GM10266 (cell line): ENCODE results near the gene PIK3IP1.
"Not testable (repeated sequence)": the region's sequence is repeated elsewhere in the genome, so short reads cannot be mapped to it uniquely, and the experiment has no call there.

Experiments used
- DNase-seq: peaks from one replicate; pipeline ENCODE4 v3.0.0; 2012; ENCODE audit errors: extremely low spot score
- TF ChIP-seq, protein P1 (sequence below): IDR thresholded peaks from 2 replicates; pipeline ENCODE4 v1.5.1; 2012; ENCODE audit warnings: mild to moderate bottlenecking, low read depth; ENCODE audit not compliant: control insufficient read depth, insufficient read depth; ENCODE audit errors: missing control alignments

Gene PIK3IP1

GRCh38 chr22:31241936-31242335 lies 50.4 kb downstream of the PIK3IP1 start:
- TF ChIP-seq, protein P1, sequence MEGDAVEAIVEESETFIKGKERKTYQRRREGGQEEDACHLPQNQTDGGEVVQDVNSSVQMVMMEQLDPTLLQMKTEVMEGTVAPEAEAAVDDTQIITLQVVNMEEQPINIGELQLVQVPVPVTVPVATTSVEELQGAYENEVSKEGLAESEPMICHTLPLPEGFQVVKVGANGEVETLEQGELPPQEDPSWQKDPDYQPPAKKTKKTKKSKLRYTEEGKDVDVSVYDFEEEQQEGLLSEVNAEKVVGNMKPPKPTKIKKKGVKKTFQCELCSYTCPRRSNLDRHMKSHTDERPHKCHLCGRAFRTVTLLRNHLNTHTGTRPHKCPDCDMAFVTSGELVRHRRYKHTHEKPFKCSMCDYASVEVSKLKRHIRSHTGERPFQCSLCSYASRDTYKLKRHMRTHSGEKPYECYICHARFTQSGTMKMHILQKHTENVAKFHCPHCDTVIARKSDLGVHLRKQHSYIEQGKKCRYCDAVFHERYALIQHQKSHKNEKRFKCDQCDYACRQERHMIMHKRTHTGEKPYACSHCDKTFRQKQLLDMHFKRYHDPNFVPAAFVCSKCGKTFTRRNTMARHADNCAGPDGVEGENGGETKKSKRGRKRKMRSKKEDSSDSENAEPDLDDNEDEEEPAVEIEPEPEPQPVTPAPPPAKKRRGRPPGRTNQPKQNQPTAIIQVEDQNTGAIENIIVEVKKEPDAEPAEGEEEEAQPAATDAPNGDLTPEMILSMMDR: no peak
- no peak for DNase-seq

- DNase-seq: no peak
- TF ChIP-seq, protein P1: no peak
These were observed 51.1 kb downstream of the PIK3IP1 start for GRCh38 chr22:31241200-31241599.

- TF ChIP-seq, protein P1: no peak
- DNase-seq: no peak
These were observed 52.4 kb downstream of the PIK3IP1 start for GRCh38 chr22:31239771-31240370.

- TF ChIP-seq, protein P1: no peak
- DNase-seq: no peak
These were observed 54.2 kb downstream of the PIK3IP1 start for GRCh38 chr22:31238057-31238456.

GRCh38 chr22:31236044-31236443 lies 56.2 kb downstream of the PIK3IP1 start:
- DNase-seq: not testable (repeated sequence)

GRCh38 chr22:31235081-31235480 lies 57.2 kb downstream of the PIK3IP1 start:
- DNase-seq: no peak
- TF ChIP-seq, protein P1: no peak

GRCh38 chr22:31233001-31233400 lies 59.3 kb downstream of the PIK3IP1 start:
- TF ChIP-seq, protein P1: no peak
- DNase-seq: no peak
